K562 (cell line): Measurements from ENCODE around the gene UBR1. TPM values are rescaled to one million over a fixed set of nuclear protein-coding genes. Genes with fewer than 3 reads are reported as not detected.

Experiments
- BCLAF1 ChIP-seq, 2 experiments: fragments of 450-650 bp in 1 of 2; IDR thresholded peaks; 2 replicates each; pipeline ENCODE4 v1.6.1; 2011 to 2017; ENCODE audit warnings: low read depth in 2 of 2, antibody characterized with exemption in 1 of 2, borderline replicate concordance in 1 of 2, low read length in 1 of 2, mild to moderate bottlenecking in 1 of 2, mixed read lengths in 1 of 2; ENCODE audit not compliant: control insufficient read depth in 1 of 2
- CSDE1 ChIP-seq, 2 experiments: fragments of 450-650 bp; IDR thresholded peaks; 2 replicates each; pipeline ENCODE4 v1.6.1; 2016; ENCODE audit warnings: mild to moderate bottlenecking in 1 of 2
- ELF1 ChIP-seq: fragments of 200-800 bp; sonication (Bioruptor generic); IDR thresholded peaks from 2 replicates; pipeline ENCODE4 v1.6.1; 2016; ENCODE audit warnings: missing genetic modification characterization, missing compliant biosample characterization
- HOXB6 ChIP-seq: fragments of 250-450 bp; sonication (Bioruptor Pico); IDR thresholded peaks from 2 replicates; pipeline ENCODE4 v1.5.1; 2022; ENCODE audit warnings: mild to moderate bottlenecking, borderline replicate concordance
- KAT2B ChIP-seq: IDR thresholded peaks from one replicate; pipeline ENCODE4 v1.6.1; 2012; ENCODE audit warnings: low read depth, mild to moderate bottlenecking, control low read depth, inconsistent platforms, low read length, moderate library complexity
- KDM2B ChIP-seq: fragments of 250-450 bp; sonication (Bioruptor Pico); IDR thresholded peaks from 2 replicates; pipeline ENCODE4 v1.8.0; 2021; ENCODE audit warnings: mild to moderate bottlenecking, moderate library complexity
- MCM5 ChIP-seq: fragments of 450-650 bp; IDR thresholded peaks from 2 replicates; pipeline ENCODE4 v1.6.1; 2016; ENCODE audit warnings: low read depth
- PATZ1 ChIP-seq: fragments of 250-450 bp; sonication (Bioruptor Pico); IDR thresholded peaks from 2 replicates; pipeline ENCODE4 v1.5.0; 2020; ENCODE audit warnings: mild to moderate bottlenecking, borderline replicate concordance
- POLR3A ChIP-seq: IDR thresholded peaks from 2 replicates; pipeline ENCODE4 v1.6.1; 2011; ENCODE audit warnings: borderline replicate concordance, mild to moderate bottlenecking, moderate library complexity; ENCODE audit not compliant: insufficient read length, insufficient read depth; ENCODE audit errors: extremely low read depth
- SREBF1 ChIP-seq: fragments of 150-350 bp; IDR thresholded peaks from 2 replicates; pipeline ENCODE4 v1.6.1; 2014; ENCODE audit warnings: antibody characterized with exemption, low read depth, low read length, borderline replicate concordance
- STAT5A ChIP-seq: IDR thresholded peaks from 2 replicates; pipeline ENCODE4 v1.6.1; 2012; ENCODE audit warnings: low read length, inconsistent platforms, borderline replicate concordance
- THAP7 ChIP-seq: fragments of 250-450 bp; sonication (Bioruptor Pico); IDR thresholded peaks from 2 replicates; pipeline ENCODE4 v1.5.0; 2021
- ZBTB11 ChIP-seq, 3 experiments: fragments of 200-800 bp in 1 of 3; fragments of 250-450 bp in 1 of 3; fragments of 450-650 bp in 1 of 3; sonication (Bioruptor Pico) in 1 of 3; sonication (Bioruptor generic) in 1 of 3; formaldehyde crosslinking in 1 of 3; IDR thresholded peaks; 2 replicates each; pipeline versions ENCODE4 v1.6.1 to v1.8.0; 2016 to 2022; ENCODE audit warnings: mild to moderate bottlenecking in 2 of 3, missing genetic modification characterization in 2 of 3, missing compliant biosample characterization in 1 of 3, moderate library complexity in 1 of 3
- ZNF655 ChIP-seq: fragments of 250-450 bp; sonication (Bioruptor Pico); IDR thresholded peaks from 2 replicates; pipeline ENCODE4 v1.5.0; 2021
- ZNF707 ChIP-seq: fragments of 250-450 bp; sonication (Bioruptor Pico); conservative IDR thresholded peaks from 2 replicates; pipeline ENCODE4 v1.8.0; 2022; ENCODE audit warnings: inconsistent platforms, mild to moderate bottlenecking, moderate library complexity
- polyA plus RNA-seq, 8 experiments: library from polyadenylated mRNA; depleted of rRNA in 4 of 8; stranded (reverse) in 5 of 8; unstranded in 3 of 8; fragments of >200 nt; fragmentation: Nextera tagmentation in 2 of 8; fragmentation: Illumina TruSeq in 1 of 8; extraction: Ambion mirVana in 2 of 8; extraction: Trizol in 1 of 8; gene quantifications; 2 replicates each; pipeline versions ENCODE4 v1.2.1 to v1.2.3, GENCODE V29; 2011 to 2014; ENCODE audit warnings: inconsistent platforms in 1 of 8, missing spikeins in 1 of 8
- total RNA-seq, 7 experiments: library from RNA; depleted of rRNA in 6 of 7; stranded (reverse); fragments of >200 nt in 6 of 7; fragmentation: Illumina TruSeq in 2 of 7; extraction: Trizol in 2 of 7; gene quantifications; 2 replicates each; pipeline versions ENCODE4 v1.2.1 to v1.2.3, GENCODE V29; 2011 to 2021; ENCODE audit warnings: low replicate concordance in 1 of 7

The UBR1 gene
- total and polyA plus RNA-seq, 9 of the 15 experiments (the other 6 are each of a cell fraction or from before 2014, with no cell fraction given) = 5.8 to 30.7 (median 15.3) TPM

- no peak for TF ChIP-seq BCLAF1 (IDR thresholded peaks at IDR 0.05; ENCODE audit: borderline replicate concordance in 1 of 2, control insufficient read depth in 1 of 2, low read depth in 2 of 2, low read length in 1 of 2)
- TF ChIP-seq KAT2B = no peak
- TF ChIP-seq ZNF707 (CRISPR knock-in tag) = no peak
- no peak for TF ChIP-seq HOXB6 (CRISPR knock-in tag)
- no peak for TF ChIP-seq THAP7 (CRISPR knock-in tag)
- peak in 2 of 3 experiments; percentile 47 to 49; a peak in 2 of 6 replicates for TF ChIP-seq ZBTB11 (CRISPR knock-in tag; IDR thresholded peaks at IDR 0.05)
- TF ChIP-seq ZNF655 (CRISPR knock-in tag) = no peak
- no peak for TF ChIP-seq POLR3A
- TF ChIP-seq SREBF1 = no peak
- no peak for TF ChIP-seq PATZ1 (CRISPR knock-in tag)
- peak; percentile 92 for TF ChIP-seq ELF1 (tag)
- TF ChIP-seq MCM5 = no peak
- TF ChIP-seq STAT5A = no peak
- no peak for TF ChIP-seq CSDE1 (IDR thresholded peaks at IDR 0.05)
- no peak for TF ChIP-seq KDM2B (CRISPR knock-in tag)
Measured at GRCh38 chr15:43133430-43134156, 27.8 kb upstream of the UBR1 start, which contains the start of gene TMEM62 (continued).
